RWPE2 (cell line): ENCODE data around the gene CASP8.
A peak's percentile ranks its signal among the peaks of the same experiment; 100 is the strongest.

Experiments used
- ATAC-seq: fragments of 200-7000 bp; cut with Tn5 transposase; 3 replicates; pipeline ENCODE4 v1.9.1; 2021; ENCODE audit warnings: low read depth
- DNase-seq: peaks from one replicate; pipeline ENCODE4 v3.0.0-alpha.2; 2020; ENCODE audit warnings: low spot score
- H3K27ac ChIP-seq: fragments of 450-650 bp; 2 replicates; pipeline ENCODE4 v1.5.1; 2017; ENCODE audit warnings: mild to moderate bottlenecking; ENCODE audit not compliant: poor library complexity, severe bottlenecking
- H3K27me3 ChIP-seq: fragments of 250-450 bp; sonication (Bioruptor Pico); 2 replicates; pipeline ENCODE4 v1.5.1; 2021; ENCODE audit warnings: mild to moderate bottlenecking, moderate library complexity; ENCODE audit not compliant: insufficient read depth, poor library complexity, severe bottlenecking
- H3K36me3 ChIP-seq: fragments of 250-450 bp; sonication (Bioruptor Pico); 2 replicates; pipeline ENCODE4 v1.5.1; 2020; ENCODE audit warnings: low read depth, mild to moderate bottlenecking, moderate library complexity
- H3K4me1 ChIP-seq: fragments of 250-450 bp; sonication (Bioruptor Pico); 2 replicates; pipeline ENCODE4 v1.5.1; 2021; ENCODE audit warnings: mild to moderate bottlenecking, moderate library complexity; ENCODE audit not compliant: insufficient read depth, poor library complexity, severe bottlenecking
- H3K4me3 ChIP-seq: fragments of 250-450 bp; sonication (Bioruptor Pico); 2 replicates; pipeline ENCODE4 v1.5.1; 2021; ENCODE audit warnings: mild to moderate bottlenecking, moderate library complexity; ENCODE audit not compliant: severe bottlenecking
- H3K9me3 ChIP-seq: fragments of 250-450 bp; sonication (Bioruptor Pico); 2 replicates; pipeline ENCODE4 v1.5.1; 2021; ENCODE audit warnings: mild to moderate bottlenecking, moderate library complexity; ENCODE audit not compliant: severe bottlenecking
- CTCF ChIP-seq: fragments of 450-650 bp; IDR thresholded peaks from one replicate; pipeline ENCODE4 v1.5.1; 2017; ENCODE audit warnings: mild to moderate bottlenecking, moderate library complexity; ENCODE audit not compliant: poor library complexity, severe bottlenecking

CASP8 gene

GRCh38 chr2:201250741-201251140 is 9.6 kb upstream of the CASP8 start:
- H3K9me3 ChIP-seq, result no peaks in the 10 kb centered on the region
- no peak for TF ChIP-seq CTCF
- no peaks in the 10 kb centered on the region for H3K36me3 ChIP-seq
- H3K4me3 ChIP-seq, result no peak overlapping the region
- H3K27ac ChIP-seq, result no peak overlapping the region
- H3K4me1 ChIP-seq, result no peaks in the 10 kb centered on the region
- no peaks in the 10 kb centered on the region for H3K27me3 ChIP-seq
- DNase-seq (no peak), ATAC-seq (no peak)

GRCh38 chr2:201254081-201254730 is 6.1 kb upstream of the CASP8 start:
- no peak for DNase-seq
- no peak overlapping the region for H3K27ac ChIP-seq
- no peak for TF ChIP-seq CTCF

GRCh38 chr2:201255408-201256033 is 4.8 kb upstream of the CASP8 start:
- Histone ChIP-seq H3K27ac (no peak overlapping the region), H3K36me3 (no peaks in the 10 kb centered on the region), H3K4me3 (no peak overlapping the region), H3K4me1 (peaks cover 19% of the 10 kb centered on the region), H3K27me3 (no peaks in the 10 kb centered on the region), H3K9me3 (no peaks in the 10 kb centered on the region)
- DNase-seq (no peak), ATAC-seq (no peak)
- no peak for TF ChIP-seq CTCF

More at GRCh38 chr2:201254081-201254730, 6.1 kb upstream of the CASP8 start:
- no peaks in the 10 kb centered on the region for H3K36me3 ChIP-seq
- H3K4me1 ChIP-seq, result peaks cover 6% of the 10 kb centered on the region
- no peak overlapping the region for H3K4me3 ChIP-seq
- no peaks in the 10 kb centered on the region for H3K27me3 ChIP-seq
- no peak for ATAC-seq
- H3K9me3 ChIP-seq, result no peaks in the 10 kb centered on the region

GRCh38 chr2:201256082-201256481 is 4.3 kb upstream of the CASP8 start:
- ATAC-seq (no peak), DNase-seq (no peak)
- no peak overlapping the region for H3K27ac ChIP-seq
- H3K4me1 ChIP-seq, result peaks cover 23% of the 10 kb centered on the region
- H3K27me3 ChIP-seq, result no peaks in the 10 kb centered on the region
- H3K36me3 ChIP-seq, result no peaks in the 10 kb centered on the region
- TF ChIP-seq CTCF, result no peak
- H3K9me3 ChIP-seq, result no peaks in the 10 kb centered on the region
- H3K4me3 ChIP-seq, result no peak overlapping the region

- Histone ChIP-seq H3K4me3 (peak overlapping the region; percentile 30), H3K4me1 (peaks cover 31% of the 10 kb centered on the region), H3K27me3 (no peaks in the 10 kb centered on the region), H3K36me3 (no peaks in the 10 kb centered on the region), H3K27ac (peak overlapping the region; percentile 95), H3K9me3 (no peaks in the 10 kb centered on the region)
- ATAC-seq (peak; percentile 56), DNase-seq (no peak)
- TF ChIP-seq CTCF, result no peak
Observed at GRCh38 chr2:201257381-201257955, 2.9 kb upstream of the CASP8 start.
